Gastroesophageal sphincter (tissue), 4 donors: ENCODE data around the gene NRG2. TPM values are rescaled to one million over a fixed set of nuclear protein-coding genes. Genes with fewer than 3 reads are reported as not detected.

ENCODE experiments used
- ATAC-seq: fragments of 150-250 bp; one replicate; pipeline ENCODE4 v1.9.1; 2016; ENCODE audit warnings: mild to moderate bottlenecking, moderate library complexity
- H3K27ac ChIP-seq, 4 donors: fragments of 200-600 bp; sonication (generic) in 3 of 4; 1 replicate in 3 of 4; 2 replicates in 1 of 4; pipeline ENCODE4 v1.5.1; 2016 to 2019
- H3K27me3 ChIP-seq: fragments of 200-600 bp; sonication (generic); one replicate; pipeline ENCODE4 v1.5.1; 2019
- H3K36me3 ChIP-seq, 2 donors: fragments of 200-600 bp; sonication (generic); one replicate each; pipeline ENCODE4 v1.5.1; 2019; ENCODE audit warnings: control low read depth in 1 of 2
- H3K4me1 ChIP-seq, 3 donors: fragments of 200-600 bp; sonication (generic); 1 replicate in 2 of 3; 2 replicates in 1 of 3; pipeline ENCODE4 v1.5.1; 2016 to 2019; ENCODE audit warnings: control low read depth in 2 of 3
- H3K4me3 ChIP-seq, 2 donors: fragments of 200-600 bp; sonication (generic); one replicate each; pipeline ENCODE4 v1.5.1; 2019; ENCODE audit warnings: mild to moderate bottlenecking in 1 of 2, moderate library complexity in 1 of 2
- H3K9me3 ChIP-seq, 3 donors: fragments of 200-600 bp; sonication (generic); one replicate each; pipeline ENCODE4 v1.5.1; 2017 to 2019; ENCODE audit warnings: control low read depth in 2 of 3
- EP300 ChIP-seq: sonication (generic); formaldehyde crosslinking; IDR thresholded peaks from one replicate; pipeline ENCODE4 v1.6.1; 2017; ENCODE audit warnings: antibody characterized with exemption, mild to moderate bottlenecking
- POLR2A ChIP-seq, 2 donors: fragments of 450-650 bp; IDR thresholded peaks; one replicate each; pipeline ENCODE4 v1.6.1; 2017; ENCODE audit warnings: antibody characterized with exemption in 2 of 2, mild to moderate bottlenecking in 2 of 2, moderate library complexity in 1 of 2
- POLR2AphosphoS5 ChIP-seq: sonication (generic); formaldehyde crosslinking; IDR thresholded peaks from one replicate; pipeline ENCODE4 v1.6.1; 2017; ENCODE audit warnings: antibody characterized with exemption
- WGBS, 2 donors: methylation state at CpG; one replicate each; pipeline ENCODE4 v1.1.5; 2018; ENCODE audit warnings: low coverage in 1 of 2; 5-methylcytosine and 5-hydroxymethylcytosine counted together
- total RNA-seq, 4 donors: library from RNA; depleted of rRNA; stranded (reverse); fragments of >200 nt; gene quantifications; one replicate each; pipeline ENCODE4 v1.1.0, GENCODE V29; 2016
- TF ChIP-seq, protein P1 (sequence below), 4 experiments: fragments of 200-600 bp in 2 of 4; fragments of 450-650 bp in 2 of 4; sonication (generic) in 1 of 4; IDR thresholded peaks; one replicate each; pipeline ENCODE4 v1.5.1; 2017 to 2019; ENCODE audit warnings: antibody characterized with exemption in 4 of 4, mild to moderate bottlenecking in 2 of 4, moderate library complexity in 2 of 4

The NRG2 gene
- total RNA-seq, 4 donors from 2014 or later = 3.2 to 7.6 (median 5.1) TPM

DNA sequence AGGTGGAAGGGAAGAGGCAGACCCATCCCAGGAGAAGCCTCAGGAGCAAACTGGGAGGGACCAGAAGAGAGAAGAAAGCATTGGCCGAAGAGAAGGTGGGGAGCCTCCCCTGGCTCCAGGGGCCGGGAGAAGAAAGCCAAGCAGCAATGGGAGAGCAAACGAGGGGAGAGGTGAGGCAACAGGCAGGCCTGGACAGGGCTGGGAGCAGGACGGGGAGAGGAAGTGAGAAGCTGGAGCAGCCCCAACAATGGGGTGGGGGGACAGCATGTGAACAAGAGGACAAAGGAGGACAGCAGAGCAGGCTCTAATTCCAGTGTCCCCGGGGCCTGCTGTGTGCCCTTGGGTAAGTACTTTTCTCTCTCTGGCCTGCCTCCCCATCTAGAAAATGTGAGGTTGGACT is 132.2 kb downstream of the NRG2 start:
- Histone ChIP-seq H3K36me3 (no peaks in the 10 kb centered on the region), H3K27ac (no peak overlapping the region), H3K27me3 (no peaks in the 10 kb centered on the region), H3K9me3 (no peaks in the 10 kb centered on the region), H3K4me1 (no peaks in the 10 kb centered on the region), H3K4me3 (no peak overlapping the region)
- TF ChIP-seq POLR2AphosphoS5 = no peak
- TF ChIP-seq POLR2A (IDR thresholded peaks at IDR 0.05) = no peak
- TF ChIP-seq, protein P1, sequence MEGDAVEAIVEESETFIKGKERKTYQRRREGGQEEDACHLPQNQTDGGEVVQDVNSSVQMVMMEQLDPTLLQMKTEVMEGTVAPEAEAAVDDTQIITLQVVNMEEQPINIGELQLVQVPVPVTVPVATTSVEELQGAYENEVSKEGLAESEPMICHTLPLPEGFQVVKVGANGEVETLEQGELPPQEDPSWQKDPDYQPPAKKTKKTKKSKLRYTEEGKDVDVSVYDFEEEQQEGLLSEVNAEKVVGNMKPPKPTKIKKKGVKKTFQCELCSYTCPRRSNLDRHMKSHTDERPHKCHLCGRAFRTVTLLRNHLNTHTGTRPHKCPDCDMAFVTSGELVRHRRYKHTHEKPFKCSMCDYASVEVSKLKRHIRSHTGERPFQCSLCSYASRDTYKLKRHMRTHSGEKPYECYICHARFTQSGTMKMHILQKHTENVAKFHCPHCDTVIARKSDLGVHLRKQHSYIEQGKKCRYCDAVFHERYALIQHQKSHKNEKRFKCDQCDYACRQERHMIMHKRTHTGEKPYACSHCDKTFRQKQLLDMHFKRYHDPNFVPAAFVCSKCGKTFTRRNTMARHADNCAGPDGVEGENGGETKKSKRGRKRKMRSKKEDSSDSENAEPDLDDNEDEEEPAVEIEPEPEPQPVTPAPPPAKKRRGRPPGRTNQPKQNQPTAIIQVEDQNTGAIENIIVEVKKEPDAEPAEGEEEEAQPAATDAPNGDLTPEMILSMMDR (IDR thresholded peaks at IDR 0.05) = no peak
- no peak for TF ChIP-seq EP300
- no peak for ATAC-seq
- WGBS, 2 donors = 67 to 78% methylated on average over 3 to 4 of the region's 5 CpGs

DNA sequence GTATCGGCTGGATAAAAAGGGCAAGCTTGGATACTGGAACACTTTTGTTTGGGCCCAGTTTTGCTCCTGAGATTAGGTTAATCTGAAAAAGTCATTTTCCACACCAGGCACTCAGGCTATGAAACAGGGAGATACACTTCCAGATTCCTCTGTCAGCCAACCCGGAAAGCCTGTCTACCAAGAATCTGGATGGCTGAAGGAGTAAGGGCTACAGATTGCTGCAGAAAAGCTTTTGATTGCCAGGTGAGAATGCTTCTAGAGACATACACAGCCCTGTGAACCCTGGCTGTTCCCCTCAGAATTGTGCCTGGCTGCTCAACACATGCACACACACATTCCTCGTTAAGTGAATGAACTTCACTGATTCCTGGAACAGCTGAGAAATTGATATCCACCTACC is 133.1 kb downstream of the NRG2 start:
- no peak overlapping the region for H3K27ac ChIP-seq
- 86 to 100% methylated on average over 1 to 2 of the region's 3 CpGs for WGBS, 2 donors
- peaks cover under 1% of the 10 kb centered on the region for H3K27me3 ChIP-seq
- no peaks in the 10 kb centered on the region for H3K9me3 ChIP-seq
- H3K4me3 ChIP-seq = no peak overlapping the region
- ATAC-seq = no peak
- H3K36me3 ChIP-seq = no peaks in the 10 kb centered on the region
- no peak for TF ChIP-seq POLR2AphosphoS5
- no peak for TF ChIP-seq EP300
- TF ChIP-seq, protein P1 (IDR thresholded peaks at IDR 0.05) = no peak
- no peak for TF ChIP-seq POLR2A (IDR thresholded peaks at IDR 0.05)
- H3K4me1 ChIP-seq = peaks cover 0 to 5% (median 0%) of the 10 kb centered on the region in 3 donors

DNA sequence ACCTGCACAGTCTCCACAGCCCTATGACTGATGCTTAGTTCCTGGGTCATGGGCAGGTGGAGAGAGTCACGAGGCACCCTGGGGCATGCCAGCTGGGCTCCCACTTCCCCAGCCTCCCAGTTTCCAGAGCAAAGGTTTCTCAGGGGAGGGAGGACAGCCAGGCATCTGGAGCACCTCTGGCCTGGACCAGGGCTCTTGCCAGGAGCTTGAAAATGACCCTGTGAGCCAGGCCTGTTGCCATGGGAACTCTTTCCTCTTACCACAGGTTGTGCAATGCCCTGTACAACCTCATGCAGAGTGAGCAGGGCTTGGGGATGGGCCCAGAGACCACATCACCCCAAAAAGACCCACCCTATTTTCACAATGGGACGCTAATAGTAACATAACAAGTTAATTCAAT is 134.3 kb downstream of the NRG2 start:
- no peak for TF ChIP-seq POLR2A (IDR thresholded peaks at IDR 0.05)
- no peak for TF ChIP-seq POLR2AphosphoS5
- no peak for TF ChIP-seq EP300
- TF ChIP-seq, protein P1 (IDR thresholded peaks at IDR 0.05) = no peak
- Histone ChIP-seq H3K9me3 (no peaks in the 10 kb centered on the region), H3K4me3 (no peak overlapping the region), H3K4me1 (peaks cover 0 to 18% (median 11%) of the 10 kb centered on the region in 3 donors), H3K36me3 (no peaks in the 10 kb centered on the region), H3K27me3 (peaks cover 14% of the 10 kb centered on the region), H3K27ac (no peak overlapping the region)
- ATAC-seq = peak; percentile 49
- 67 to 90% methylated on average over 1 to 2 of the region's 2 CpGs for WGBS, 2 donors

DNA sequence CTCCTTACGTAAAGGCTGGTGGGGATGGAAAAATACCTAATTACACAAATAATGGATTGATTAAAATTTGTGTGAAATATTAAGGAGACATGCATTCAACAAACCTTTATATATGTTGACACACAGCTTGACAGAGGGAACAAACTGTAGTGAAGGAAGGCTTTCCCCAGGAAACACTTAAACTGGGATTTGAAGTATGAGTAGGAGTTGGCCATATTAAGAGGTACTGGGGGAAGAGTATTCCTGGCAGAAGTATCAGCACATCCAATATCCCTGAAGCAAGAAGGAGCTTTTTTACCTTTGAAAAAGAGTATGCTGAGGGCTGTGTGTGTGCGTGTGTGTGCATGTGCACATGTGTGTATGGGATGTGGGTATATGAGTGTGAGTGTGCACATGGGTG is 136.4 kb downstream of the NRG2 start:
- TF ChIP-seq POLR2AphosphoS5 (no peak), POLR2A (IDR thresholded peaks at IDR 0.05) (no peak), EP300 (no peak)
- TF ChIP-seq, protein P1 (IDR thresholded peaks at IDR 0.05) = no peak
- 86 to 100% methylated on average over 1 to 2 of the region's 2 CpGs for WGBS, 2 donors
- H3K36me3 ChIP-seq = no peaks in the 10 kb centered on the region
- H3K4me3 ChIP-seq = no peak overlapping the region
- no peaks in the 10 kb centered on the region for H3K9me3 ChIP-seq
- H3K27ac ChIP-seq = no peak overlapping the region
- peaks cover 0 to 25% (median 16%) of the 10 kb centered on the region in 3 donors for H3K4me1 ChIP-seq
- H3K27me3 ChIP-seq = peaks cover 28% of the 10 kb centered on the region
- no peak for ATAC-seq

DNA sequence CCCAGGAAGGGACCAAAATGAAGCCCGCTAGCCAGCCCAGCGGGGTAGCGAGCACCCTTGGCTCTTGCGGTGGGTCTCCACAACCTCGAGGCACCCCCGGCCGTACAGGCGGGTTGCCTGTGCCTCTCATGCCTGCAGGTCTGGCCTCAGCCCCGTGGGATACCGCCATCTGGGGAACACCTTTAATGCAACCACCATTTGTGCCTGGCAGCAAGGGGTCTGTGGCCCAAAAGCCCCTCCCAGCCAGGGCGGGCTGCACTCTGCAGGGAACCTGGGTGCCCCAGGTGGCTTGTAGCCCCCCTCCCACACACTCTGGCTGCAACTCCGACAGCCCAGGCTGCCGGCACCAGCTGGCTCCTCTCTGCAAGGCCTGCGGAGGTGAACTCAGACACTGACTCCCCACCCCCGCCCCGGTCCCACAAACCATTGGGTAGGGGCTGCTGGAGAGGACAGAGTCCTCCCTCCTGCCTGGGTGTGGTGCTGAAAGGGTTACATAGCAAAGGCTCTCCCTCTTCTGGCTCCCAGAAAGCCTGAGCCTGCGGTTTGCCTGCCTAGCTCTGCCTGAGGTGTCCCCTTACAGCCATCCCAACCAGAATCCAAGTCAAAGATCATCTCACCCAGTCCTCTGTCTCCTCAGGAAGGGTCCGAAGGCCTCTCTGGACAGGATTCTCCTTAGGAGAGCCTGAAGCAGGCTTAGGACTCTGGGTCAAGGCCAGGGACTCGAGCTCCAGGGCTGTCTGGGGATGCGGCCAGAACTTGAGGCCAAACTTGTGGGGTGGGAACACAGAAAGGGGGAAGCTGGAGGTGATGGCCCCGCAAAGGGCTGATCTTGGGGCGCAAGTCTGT is 138.1 kb downstream of the NRG2 start:
- Histone ChIP-seq H3K9me3 (no peaks in the 10 kb centered on the region), H3K27me3 (peaks cover 28% of the 10 kb centered on the region), H3K36me3 (no peaks in the 10 kb centered on the region), H3K4me1 (peaks cover 0 to 25% (median 16%) of the 10 kb centered on the region in 3 donors), H3K27ac (no peak overlapping the region), H3K4me3 (peak overlapping the region; percentile 44 to 57)
- TF ChIP-seq EP300 (no peak), POLR2AphosphoS5 (no peak), POLR2A (IDR thresholded peaks at IDR 0.05) (no peak)
- TF ChIP-seq, protein P1 (IDR thresholded peaks at IDR 0.05) = no peak
- no CpG with 5 or more reads among the region's 22 CpGs for WGBS, 2 donors
- ATAC-seq = no peak
